DOHH2 (cell line): ENCODE measurements around the gene GMDS.

Source experiments
- H3F3A ChIP-seq: fragments of 200-600 bp; sonication (generic), shearing (Covaris generic); 2 replicates; pipeline ENCODE4 v1.6.0; 2016; ENCODE audit warnings: antibody characterized with exemption, mild to moderate bottlenecking; ENCODE audit not compliant: control insufficient read depth, insufficient read depth
- H3K27ac ChIP-seq: fragments of 200-600 bp; sonication (generic); 2 replicates; pipeline ENCODE4 v1.5.1; 2014; ENCODE audit warnings: low read depth, mild to moderate bottlenecking, low read length, moderate library complexity
- H3K27me3 ChIP-seq: fragments of 200-600 bp; sonication (generic); 2 replicates; pipeline ENCODE4 v1.6.1; 2014; ENCODE audit warnings: mild to moderate bottlenecking, low read length, mixed read lengths; ENCODE audit not compliant: control insufficient read depth
- H3K36me3 ChIP-seq: fragments of 200-600 bp; sonication (generic); 2 replicates; pipeline ENCODE4 v1.6.1; 2014; ENCODE audit warnings: mild to moderate bottlenecking, low read length, moderate library complexity, mixed read lengths; ENCODE audit not compliant: control insufficient read depth
- H3K4me1 ChIP-seq: fragments of 200-600 bp; sonication (generic); 2 replicates; pipeline ENCODE4 v1.6.1; 2014; ENCODE audit warnings: mild to moderate bottlenecking, low read length, mixed read lengths; ENCODE audit not compliant: control insufficient read depth
- H3K4me2 ChIP-seq: fragments of 200-600 bp; sonication (generic); 2 replicates; pipeline ENCODE4 v1.6.0; 2014; ENCODE audit warnings: mild to moderate bottlenecking, low read length, moderate library complexity
- H3K4me3 ChIP-seq: fragments of 200-600 bp; sonication (generic); 2 replicates; pipeline ENCODE4 v1.5.1; 2014; ENCODE audit warnings: mild to moderate bottlenecking, low read length, mixed read lengths
- H3K79me2 ChIP-seq: fragments of 200-600 bp; sonication (generic); 2 replicates; pipeline ENCODE4 v1.6.1; 2014; ENCODE audit warnings: mild to moderate bottlenecking, low read length, mixed read lengths; ENCODE audit not compliant: control insufficient read depth
- H3K9me2 ChIP-seq: fragments of 200-600 bp; sonication (generic); replicated peaks from 2 replicates; pipeline ENCODE4 v1.6.1; 2014; ENCODE audit warnings: mild to moderate bottlenecking, low read length, mixed read lengths; ENCODE audit not compliant: control insufficient read depth
- H3K9me3 ChIP-seq: fragments of 200-600 bp; sonication (generic); 2 replicates; pipeline ENCODE4 v1.6.1; 2014; ENCODE audit warnings: antibody characterized with exemption, low read length, mixed read lengths; ENCODE audit not compliant: control insufficient read depth, insufficient read depth
- H4K20me1 ChIP-seq: fragments of 200-600 bp; sonication (generic); 2 replicates; pipeline ENCODE4 v1.6.0; 2014; ENCODE audit warnings: low read depth, mild to moderate bottlenecking, antibody characterized with exemption, low read length, moderate library complexity; ENCODE audit not compliant: control insufficient read depth, insufficient read depth
- EZH2phosphoT487 ChIP-seq: fragments of 200-600 bp; sonication (generic); IDR thresholded peaks from 2 replicates; pipeline ENCODE4 v1.6.1; 2017; ENCODE audit warnings: borderline replicate concordance, mild to moderate bottlenecking, antibody characterized with exemption, low read length, moderate library complexity, mixed read lengths
- TF ChIP-seq, protein P1 (sequence below): fragments of 200-600 bp; sonication (generic); IDR thresholded peaks from one replicate; pipeline ENCODE4 v1.5.1; 2014; ENCODE audit warnings: antibody characterized with exemption, mild to moderate bottlenecking, low read depth, low read length; ENCODE audit not compliant: poor library complexity, severe bottlenecking

Gene GMDS

DNA sequence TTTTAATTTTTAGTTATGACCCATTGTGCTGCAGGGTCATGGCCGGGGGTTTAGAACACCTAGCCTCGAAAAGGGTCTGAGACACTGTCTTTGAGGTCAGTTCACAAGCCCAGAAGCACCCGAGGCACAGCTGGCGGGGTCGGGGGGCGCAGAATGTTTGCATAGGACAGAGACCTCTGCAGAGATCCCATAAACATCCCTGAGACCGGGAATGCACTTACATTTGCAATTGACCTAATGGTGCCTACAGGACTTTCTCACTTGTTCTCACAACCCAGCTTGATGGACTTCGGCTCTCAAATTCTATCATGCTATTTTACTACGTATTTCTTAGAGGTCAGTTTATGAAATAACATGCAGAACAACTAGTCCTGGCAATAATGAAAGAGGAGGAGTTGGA lies 669.2 kb downstream of the GMDS start:
- Histone ChIP-seq H3F3A (no peaks in the 10 kb centered on the region), H3K4me2 (no peak overlapping the region), H3K9me2 (no peaks in the 10 kb centered on the region), H3K4me3 (no peak overlapping the region), H3K27me3 (no peaks in the 10 kb centered on the region), H3K9me3 (no peaks in the 10 kb centered on the region), H3K36me3 (no peaks in the 10 kb centered on the region), H4K20me1 (no peaks in the 10 kb centered on the region), H3K4me1 (no peaks in the 10 kb centered on the region), H3K79me2 (no peaks in the 10 kb centered on the region), H3K27ac (no peak overlapping the region)
- TF ChIP-seq EZH2phosphoT487 = no peak
- TF ChIP-seq, protein P1, sequence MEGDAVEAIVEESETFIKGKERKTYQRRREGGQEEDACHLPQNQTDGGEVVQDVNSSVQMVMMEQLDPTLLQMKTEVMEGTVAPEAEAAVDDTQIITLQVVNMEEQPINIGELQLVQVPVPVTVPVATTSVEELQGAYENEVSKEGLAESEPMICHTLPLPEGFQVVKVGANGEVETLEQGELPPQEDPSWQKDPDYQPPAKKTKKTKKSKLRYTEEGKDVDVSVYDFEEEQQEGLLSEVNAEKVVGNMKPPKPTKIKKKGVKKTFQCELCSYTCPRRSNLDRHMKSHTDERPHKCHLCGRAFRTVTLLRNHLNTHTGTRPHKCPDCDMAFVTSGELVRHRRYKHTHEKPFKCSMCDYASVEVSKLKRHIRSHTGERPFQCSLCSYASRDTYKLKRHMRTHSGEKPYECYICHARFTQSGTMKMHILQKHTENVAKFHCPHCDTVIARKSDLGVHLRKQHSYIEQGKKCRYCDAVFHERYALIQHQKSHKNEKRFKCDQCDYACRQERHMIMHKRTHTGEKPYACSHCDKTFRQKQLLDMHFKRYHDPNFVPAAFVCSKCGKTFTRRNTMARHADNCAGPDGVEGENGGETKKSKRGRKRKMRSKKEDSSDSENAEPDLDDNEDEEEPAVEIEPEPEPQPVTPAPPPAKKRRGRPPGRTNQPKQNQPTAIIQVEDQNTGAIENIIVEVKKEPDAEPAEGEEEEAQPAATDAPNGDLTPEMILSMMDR = no peak

DNA sequence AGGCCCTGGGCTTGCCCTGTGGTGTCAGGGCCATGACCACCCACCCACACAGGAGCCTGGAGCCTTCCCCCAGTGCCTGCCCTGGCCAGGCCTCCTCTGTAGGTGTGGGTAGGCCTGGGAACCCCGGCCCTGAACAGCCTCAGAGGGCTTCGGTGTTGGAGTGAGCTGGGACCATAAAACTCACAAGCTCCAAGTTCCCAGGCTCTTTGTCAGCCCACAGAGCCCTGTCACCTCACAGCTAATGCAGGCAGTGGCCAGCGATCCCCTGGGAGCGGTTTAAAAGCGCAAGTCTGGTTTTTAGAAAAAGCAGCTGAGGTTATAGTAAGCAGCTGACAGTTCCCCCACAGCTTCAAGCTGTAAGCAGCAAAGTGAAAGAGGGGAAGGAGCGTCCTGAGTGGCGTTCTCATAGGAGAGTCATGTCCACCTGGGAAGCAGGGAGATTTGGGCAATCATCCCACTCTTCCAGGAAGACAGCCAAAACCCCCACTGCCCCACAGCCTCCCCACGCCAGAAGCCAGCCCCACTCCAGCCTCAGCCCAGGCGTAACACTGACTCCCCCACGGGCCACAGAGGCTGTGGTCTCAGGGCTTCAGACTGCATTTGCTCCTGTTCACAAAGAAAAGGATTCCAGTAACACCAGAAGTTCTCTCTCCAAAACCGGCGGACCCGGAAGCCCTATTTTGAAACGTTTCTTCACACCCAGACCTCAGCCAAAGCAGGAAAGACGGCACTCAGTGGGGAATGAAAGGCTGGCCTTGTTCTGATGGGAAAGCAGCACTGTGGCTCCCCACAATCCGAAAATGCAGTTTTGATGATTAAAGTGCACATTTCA lies 670.0 kb downstream of the GMDS start:
- TF ChIP-seq EZH2phosphoT487 = no peak
- TF ChIP-seq, protein P1 = no peak
- no peaks in the 10 kb centered on the region for H3K27me3 ChIP-seq
- no peak overlapping the region for H3K4me2 ChIP-seq
- no peak overlapping the region for H3K27ac ChIP-seq
- no peaks in the 10 kb centered on the region for H3K4me1 ChIP-seq
- no peak overlapping the region for H3K4me3 ChIP-seq
- no peaks in the 10 kb centered on the region for H3F3A ChIP-seq
- H4K20me1 ChIP-seq = no peaks in the 10 kb centered on the region
- no peaks in the 10 kb centered on the region for H3K79me2 ChIP-seq
- no peaks in the 10 kb centered on the region for H3K36me3 ChIP-seq
- H3K9me3 ChIP-seq = no peaks in the 10 kb centered on the region
- H3K9me2 ChIP-seq = no peaks in the 10 kb centered on the region

DNA sequence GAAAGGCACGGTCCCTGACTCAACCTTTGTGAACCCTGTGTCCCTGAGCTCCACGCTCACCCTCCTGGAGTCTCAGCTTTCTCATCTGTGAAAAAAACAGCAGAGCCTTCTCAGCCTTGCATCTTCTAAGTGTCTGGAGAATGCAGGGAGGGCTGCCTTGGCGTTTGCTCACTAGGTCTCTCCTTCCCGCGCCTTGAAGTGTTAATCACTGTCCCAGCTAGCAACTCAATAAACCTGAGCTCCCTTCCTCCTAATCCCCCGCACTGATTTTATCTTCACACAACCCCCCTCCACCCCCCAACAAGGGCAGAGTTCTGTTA lies 670.6 kb downstream of the GMDS start:
- no peaks in the 10 kb centered on the region for H3K9me2 ChIP-seq
- H3K27ac ChIP-seq = no peak overlapping the region
- H3K4me2 ChIP-seq = no peak overlapping the region
- H3K4me3 ChIP-seq = no peak overlapping the region
- no peaks in the 10 kb centered on the region for H3K9me3 ChIP-seq
- H3F3A ChIP-seq = no peaks in the 10 kb centered on the region
- no peaks in the 10 kb centered on the region for H3K79me2 ChIP-seq
- no peaks in the 10 kb centered on the region for H3K27me3 ChIP-seq
- TF ChIP-seq, protein P1 = no peak
- no peak for TF ChIP-seq EZH2phosphoT487
- H3K4me1 ChIP-seq = no peaks in the 10 kb centered on the region
- H4K20me1 ChIP-seq = no peaks in the 10 kb centered on the region
- no peaks in the 10 kb centered on the region for H3K36me3 ChIP-seq
